ENCODE data around the gene PPP1R10. TPM values are rescaled to one million over a fixed set of nuclear protein-coding genes. Genes with fewer than 3 reads are reported as not detected.

PPP1R10 gene
- total and polyA plus RNA-seq, 2 of the 13 experiments (the other 11 are each of a cell fraction or from before 2014, with no cell fraction given), result 26.3 to 38.4 TPM

DNA sequence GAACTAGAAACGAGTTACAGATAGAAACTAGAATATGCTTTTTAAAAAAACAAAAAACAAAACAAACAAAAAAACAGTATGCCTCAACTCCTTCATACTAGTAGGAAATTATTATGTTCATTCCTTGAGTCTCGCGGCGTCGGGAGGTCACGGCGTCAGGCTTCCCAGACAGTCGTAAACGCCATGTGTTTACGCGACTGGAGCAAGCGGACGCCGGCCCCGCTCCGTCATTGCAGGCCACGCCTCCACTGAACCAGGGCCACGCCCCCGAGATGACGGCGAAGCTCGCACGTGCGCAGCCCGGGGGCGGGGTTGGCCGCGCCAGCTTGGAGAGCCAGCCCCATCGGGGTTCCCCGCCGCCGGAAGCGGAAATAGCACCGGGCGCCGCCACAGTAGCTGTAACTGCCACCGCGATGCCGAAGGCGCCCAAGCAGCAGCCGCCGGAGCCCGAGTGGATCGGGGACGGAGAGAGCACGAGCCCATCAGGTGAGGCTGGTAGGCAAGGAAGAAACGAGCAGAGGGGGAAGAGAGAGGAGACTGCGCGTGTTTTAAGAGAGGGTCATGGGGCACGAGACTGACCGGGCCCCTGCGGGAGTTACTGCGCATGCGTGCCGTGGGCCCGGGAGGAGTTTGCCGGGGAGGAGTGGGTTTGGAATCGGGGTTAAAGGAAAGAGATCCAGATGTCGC, 45.8 kb downstream of the PPP1R10 start, which contains the start of gene ABCF1 (continued):
- TF ChIP-seq ZFP91 (CRISPR knock-in tag; IDR thresholded peaks at IDR 0.05; ENCODE audit: borderline replicate concordance), result peak; percentile 97; the same call in 1 of the 2 replicates
- TF ChIP-seq ZNF713 (CRISPR knock-in tag; IDR thresholded peaks at IDR 0.05), result peak; percentile 97
- peak; percentile 97 for TF ChIP-seq HOXA5 (CRISPR knock-in tag; IDR thresholded peaks at IDR 0.05)
- TF ChIP-seq SIN3B (IDR thresholded peaks at IDR 0.05; ENCODE audit: low read length), result peak; percentile 76
- peak; percentile 86 for TF ChIP-seq ZIK1 (CRISPR knock-in tag; IDR thresholded peaks at IDR 0.05; ENCODE audit: borderline replicate concordance, low read depth)
- peak; percentile 89 for TF ChIP-seq TFDP1 (CRISPR knock-in tag; IDR thresholded peaks at IDR 0.05; ENCODE audit: borderline replicate concordance)
- peak; percentile 70; the same call in 1 of the 2 replicates for TF ChIP-seq ZNF768 (CRISPR knock-in tag; IDR thresholded peaks at IDR 0.05)
- peak; percentile 94 for TF ChIP-seq RELA (CRISPR knock-in tag; IDR thresholded peaks at IDR 0.05)
- TF ChIP-seq PHF21A (CRISPR knock-in tag; IDR thresholded peaks at IDR 0.05), result peak; percentile 84
- TF ChIP-seq, protein P1, sequence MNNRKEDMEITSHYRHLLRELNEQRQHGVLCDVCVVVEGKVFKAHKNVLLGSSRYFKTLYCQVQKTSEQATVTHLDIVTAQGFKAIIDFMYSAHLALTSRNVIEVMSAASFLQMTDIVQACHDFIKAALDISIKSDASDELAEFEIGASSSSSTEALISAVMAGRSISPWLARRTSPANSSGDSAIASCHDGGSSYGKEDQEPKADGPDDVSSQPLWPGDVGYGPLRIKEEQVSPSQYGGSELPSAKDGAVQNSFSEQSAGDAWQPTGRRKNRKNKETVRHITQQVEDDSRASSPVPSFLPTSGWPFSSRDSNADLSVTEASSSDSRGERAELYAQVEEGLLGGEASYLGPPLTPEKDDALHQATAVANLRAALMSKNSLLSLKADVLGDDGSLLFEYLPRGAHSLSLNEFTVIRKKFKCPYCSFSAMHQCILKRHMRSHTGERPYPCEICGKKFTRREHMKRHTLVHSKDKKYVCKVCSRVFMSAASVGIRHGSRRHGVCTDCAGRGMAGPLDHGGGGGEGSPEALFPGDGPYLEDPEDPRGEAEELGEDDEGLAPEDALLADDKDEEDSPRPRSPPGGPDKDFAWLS (CRISPR knock-in tag; IDR thresholded peaks at IDR 0.05; ENCODE audit: borderline replicate concordance), result peak; percentile 76; the same call in 1 of the 2 replicates
- TF ChIP-seq HIVEP1 (CRISPR knock-in tag; IDR thresholded peaks at IDR 0.05), result peak; percentile 100
- no peak for TF ChIP-seq U2AF1 (optimal IDR thresholded peaks at IDR 0.05; ENCODE audit: low read depth, low read length)
- peak; percentile 96; the same call in 1 of the 2 replicates for TF ChIP-seq RNF219 (CRISPR knock-in tag; IDR thresholded peaks at IDR 0.05)
- peak; percentile 78; the same call in 1 of the 2 replicates for TF ChIP-seq ZNF503 (CRISPR knock-in tag; IDR thresholded peaks at IDR 0.05)
- peak; percentile 97 for TF ChIP-seq ZNF350 (CRISPR knock-in tag; IDR thresholded peaks at IDR 0.05; ENCODE audit: borderline replicate concordance, low read depth)
- TF ChIP-seq ZNF251 (CRISPR knock-in tag; IDR thresholded peaks at IDR 0.05), result 0 out of 2 replicates have a peak, but pooled peaks have one; percentile 72
- TF ChIP-seq GTF3A (CRISPR knock-in tag; conservative IDR thresholded peaks at IDR 0.05), result peak; percentile 66; the same call in 1 of the 2 replicates
- peak; percentile 81; the same call in 1 of the 2 replicates for TF ChIP-seq MAF1 (CRISPR knock-in tag; IDR thresholded peaks at IDR 0.05; ENCODE audit: borderline replicate concordance)
- no peak; the same call in 1 of the 2 replicates for TF ChIP-seq ZBTB7A (CRISPR knock-in tag; IDR thresholded peaks at IDR 0.05)
- no peak; the same call in 1 of the 2 replicates for TF ChIP-seq ZNF296 (CRISPR knock-in tag; conservative IDR thresholded peaks at IDR 0.05)
